ENCODE data around the gene MRPL20.
A peak's percentile ranks its signal among the peaks of the same experiment; 100 is the strongest.

The MRPL20 gene

GRCh38 chr1:1359664-1360468, 47.2 kb downstream of the MRPL20 start:
- DNase-seq, result no peak

GRCh38 chr1:1359308-1359663, 47.8 kb downstream of the MRPL20 start:
- DNase-seq, result no peak

- no peak for DNase-seq
Measured at GRCh38 chr1:1358433-1359271, 48.4 kb downstream of the MRPL20 start, which contains the start of gene MXRA8. Gene MXRA8, minus strand, starts transcription at chr1:1358555. Its CDS starts 51 bp downstream, at chr1:1358504.

GRCh38 chr1:1357871-1358432, 49.1 kb downstream of the MRPL20 start:
- no peak for DNase-seq

- no peak for DNase-seq
Measured at GRCh38 chr1:1356796-1357401, 50.2 kb downstream of the MRPL20 start.

GRCh38 chr1:1356166-1356795, 50.8 kb downstream of the MRPL20 start:
- no peak for DNase-seq

GRCh38 chr1:1355416-1355815, 51.7 kb downstream of the MRPL20 start:
- peak; percentile 24 for DNase-seq

GRCh38 chr1:1354271-1355247, 52.5 kb downstream of the MRPL20 start:
- no peak for DNase-seq

GRCh38 chr1:1353389-1354151, 53.5 kb downstream of the MRPL20 start:
- no peak for DNase-seq

- no peak for DNase-seq
Measured at GRCh38 chr1:1352786-1353388, 54.2 kb downstream of the MRPL20 start.

All from NCI-H526 treated with DMSO at 0.1 percent for 48 hours (cell line).